Measurements from ENCODE around the gene FAT4. TPM values are rescaled to one million over a fixed set of nuclear protein-coding genes. Genes with fewer than 3 reads are reported as not detected.

Gene FAT4
- polyA plus RNA-seq, 1 of the 3 experiments (the other 2 are of a cell fraction): 6.6 TPM

- Histone ChIP-seq H3K4me1 (ENCODE audit: control insufficient read depth in 1 of 2, insufficient read depth in 2 of 2, low read depth in 1 of 2, low read length in 1 of 2) (no peaks in the 10 kb centered on the region), H2AFZ (ENCODE audit: low read depth) (no peak overlapping the region), H3F3A (replicated peaks; ENCODE audit: insufficient read depth) (no peaks in the 10 kb centered on the region), H3K27me3 (ENCODE audit: insufficient read depth) (no peaks in the 10 kb centered on the region), H3K4me2 (no peak overlapping the region), H3K27ac (ENCODE audit: low read depth in 2 of 2, low read length in 1 of 2) (no peak overlapping the region), H3K9ac (no peak overlapping the region), H3K9me2 (no peaks in the 10 kb centered on the region), H3K9me3 (no peaks in the 10 kb centered on the region), H3K36me3 (replicated peaks in 1 of 2; ENCODE audit: control insufficient read depth in 1 of 2, insufficient read depth in 2 of 2, low read length in 1 of 2) (no peaks in the 10 kb centered on the region), H4K20me1 (ENCODE audit: insufficient read depth) (no peaks in the 10 kb centered on the region), H3K4me3 (ENCODE audit: low read depth in 2 of 2, low read length in 1 of 2) (no peak overlapping the region), H3K79me2 (ENCODE audit: insufficient read depth) (no peaks in the 10 kb centered on the region)
- no peak for TF ChIP-seq IRF3 (IDR thresholded peaks at IDR 0.05; ENCODE audit: low read depth, low read length)
- no peak for TF ChIP-seq RCOR1 (IDR thresholded peaks at IDR 0.05; ENCODE audit: low read length)
- no peak for TF ChIP-seq NFIC (IDR thresholded peaks at IDR 0.05; ENCODE audit: borderline replicate concordance)
- TF ChIP-seq ELF1 (IDR thresholded peaks at IDR 0.05): no peak
- WGBS (ENCODE audit: low lambda C conversion rate): 92% methylated on average over 3 of the region's 3 CpGs
- POLR2A ChIA-PET: no interaction called here
- CTCF ChIA-PET: interaction anchor here (1.0 kb wide), 1 partner anchor 944 kb away, joined by 3 read pairs; no protein-coding TSS in a partner anchor
- DNase-seq: no peak
Measured at GRCh38 chr4:125277790-125278189, 37.0 kb upstream of the FAT4 start.

- H3K9me3 ChIP-seq: no peaks in the 10 kb centered on the region
- ChIA-PET CTCF (interaction anchor here (1.7 kb wide), 1 partner anchor 947 kb away, joined by 4 read pairs; no protein-coding TSS in a partner anchor), POLR2A (no interaction called here)
- TF ChIP-seq NRF1 (IDR thresholded peaks at IDR 0.05; ENCODE audit: low read depth, low read length) (no peak), FOXM1 (IDR thresholded peaks at IDR 0.05; ENCODE audit: low read depth) (no peak), CHD2 (IDR thresholded peaks at IDR 0.05; ENCODE audit: low read length, partially characterized antibody) (no peak), PBX3 (IDR thresholded peaks at IDR 0.05) (no peak), JUND (IDR thresholded peaks at IDR 0.05) (no peak), POLR2AphosphoS5 (IDR thresholded peaks at IDR 0.05; ENCODE audit: low read depth, low read length) (no peak), SIN3A (IDR thresholded peaks at IDR 0.05; ENCODE audit: borderline replicate concordance, low read depth, low read length) (no peak), EZH2phosphoT487 (IDR thresholded peaks at IDR 0.05; ENCODE audit: borderline replicate concordance, low read depth) (no peak), SMC3 (IDR thresholded peaks at IDR 0.05; ENCODE audit: low read depth, low read length) (no peak), EP300 (IDR thresholded peaks at IDR 0.05; ENCODE audit: borderline replicate concordance in 1 of 2, low read depth in 1 of 2, low read length in 1 of 2) (no peak), GABPA (IDR thresholded peaks at IDR 0.05; ENCODE audit: low read depth) (no peak), FOXJ3 (CRISPR knock-in tag; IDR thresholded peaks at IDR 0.05) (no peak), MAX (IDR thresholded peaks at IDR 0.05; ENCODE audit: low read depth) (no peak), CTCF (IDR thresholded peaks at IDR 0.05) (no peak), RCOR1 (IDR thresholded peaks at IDR 0.05; ENCODE audit: low read length) (no peak)
- no peak overlapping the region for H3K4me2 ChIP-seq
- no peak overlapping the region for H3K27ac ChIP-seq (ENCODE audit: low read depth in 2 of 2, low read length in 1 of 2)
- H3K4me3 ChIP-seq (ENCODE audit: low read depth in 2 of 2, low read length in 1 of 2): no peak overlapping the region
- no peaks in the 10 kb centered on the region for H3K27me3 ChIP-seq (ENCODE audit: insufficient read depth)
- H2AFZ ChIP-seq (ENCODE audit: low read depth): no peak overlapping the region
- H3K79me2 ChIP-seq (ENCODE audit: insufficient read depth): no peaks in the 10 kb centered on the region
- H3K4me1 ChIP-seq (ENCODE audit: control insufficient read depth in 1 of 2, insufficient read depth in 2 of 2, low read depth in 1 of 2, low read length in 1 of 2): no peaks in the 10 kb centered on the region
- H3K9me2 ChIP-seq: no peaks in the 10 kb centered on the region
- no peak for DNase-seq
- 95% methylated on average over 21 of the region's 34 CpGs for WGBS (ENCODE audit: low lambda C conversion rate)
- H4K20me1 ChIP-seq (ENCODE audit: insufficient read depth): no peaks in the 10 kb centered on the region
- H3K9ac ChIP-seq: no peak overlapping the region
- H3F3A ChIP-seq (replicated peaks; ENCODE audit: insufficient read depth): no peaks in the 10 kb centered on the region
- no peaks in the 10 kb centered on the region for H3K36me3 ChIP-seq (replicated peaks in 1 of 2; ENCODE audit: control insufficient read depth in 1 of 2, insufficient read depth in 2 of 2, low read length in 1 of 2)
Measured at GRCh38 chr4:125280892-125281403, 33.8 kb upstream of the FAT4 start.

Measured in SK-N-SH (cell line).